RWPE2 (cell line): ENCODE measurements around the gene ELF1.
A peak's percentile ranks its signal among the peaks of the same experiment; 100 is the strongest.

Experiments
- ATAC-seq: fragments of 200-7000 bp; cut with Tn5 transposase; 3 replicates; pipeline ENCODE4 v1.9.1; 2021; ENCODE audit warnings: low read depth
- DNase-seq: peaks from one replicate; pipeline ENCODE4 v3.0.0-alpha.2; 2020; ENCODE audit warnings: low spot score
- H3K27ac ChIP-seq: fragments of 450-650 bp; 2 replicates; pipeline ENCODE4 v1.5.1; 2017; ENCODE audit warnings: mild to moderate bottlenecking; ENCODE audit not compliant: poor library complexity, severe bottlenecking
- H3K27me3 ChIP-seq: fragments of 250-450 bp; sonication (Bioruptor Pico); 2 replicates; pipeline ENCODE4 v1.5.1; 2021; ENCODE audit warnings: mild to moderate bottlenecking, moderate library complexity; ENCODE audit not compliant: insufficient read depth, poor library complexity, severe bottlenecking
- H3K36me3 ChIP-seq: fragments of 250-450 bp; sonication (Bioruptor Pico); 2 replicates; pipeline ENCODE4 v1.5.1; 2020; ENCODE audit warnings: low read depth, mild to moderate bottlenecking, moderate library complexity
- H3K4me1 ChIP-seq: fragments of 250-450 bp; sonication (Bioruptor Pico); 2 replicates; pipeline ENCODE4 v1.5.1; 2021; ENCODE audit warnings: mild to moderate bottlenecking, moderate library complexity; ENCODE audit not compliant: insufficient read depth, poor library complexity, severe bottlenecking
- H3K4me3 ChIP-seq: fragments of 250-450 bp; sonication (Bioruptor Pico); 2 replicates; pipeline ENCODE4 v1.5.1; 2021; ENCODE audit warnings: mild to moderate bottlenecking, moderate library complexity; ENCODE audit not compliant: severe bottlenecking
- H3K9me3 ChIP-seq: fragments of 250-450 bp; sonication (Bioruptor Pico); 2 replicates; pipeline ENCODE4 v1.5.1; 2021; ENCODE audit warnings: mild to moderate bottlenecking, moderate library complexity; ENCODE audit not compliant: severe bottlenecking
- TF ChIP-seq, protein P1 (sequence below): fragments of 450-650 bp; IDR thresholded peaks from one replicate; pipeline ENCODE4 v1.5.1; 2017; ENCODE audit warnings: mild to moderate bottlenecking, moderate library complexity; ENCODE audit not compliant: poor library complexity, severe bottlenecking

ELF1 gene

GRCh38 chr13:41008349-41008980 lies 10.7 kb downstream of the ELF1 start:
- Histone ChIP-seq H3K36me3 (peaks cover 41% of the 10 kb centered on the region), H3K27ac (peak overlapping the region; percentile 51), H3K4me3 (no peak overlapping the region), H3K4me1 (peaks cover 48% of the 10 kb centered on the region), H3K27me3 (no peaks in the 10 kb centered on the region), H3K9me3 (no peaks in the 10 kb centered on the region)
- peak; percentile 86 for ATAC-seq
- TF ChIP-seq, protein P1, sequence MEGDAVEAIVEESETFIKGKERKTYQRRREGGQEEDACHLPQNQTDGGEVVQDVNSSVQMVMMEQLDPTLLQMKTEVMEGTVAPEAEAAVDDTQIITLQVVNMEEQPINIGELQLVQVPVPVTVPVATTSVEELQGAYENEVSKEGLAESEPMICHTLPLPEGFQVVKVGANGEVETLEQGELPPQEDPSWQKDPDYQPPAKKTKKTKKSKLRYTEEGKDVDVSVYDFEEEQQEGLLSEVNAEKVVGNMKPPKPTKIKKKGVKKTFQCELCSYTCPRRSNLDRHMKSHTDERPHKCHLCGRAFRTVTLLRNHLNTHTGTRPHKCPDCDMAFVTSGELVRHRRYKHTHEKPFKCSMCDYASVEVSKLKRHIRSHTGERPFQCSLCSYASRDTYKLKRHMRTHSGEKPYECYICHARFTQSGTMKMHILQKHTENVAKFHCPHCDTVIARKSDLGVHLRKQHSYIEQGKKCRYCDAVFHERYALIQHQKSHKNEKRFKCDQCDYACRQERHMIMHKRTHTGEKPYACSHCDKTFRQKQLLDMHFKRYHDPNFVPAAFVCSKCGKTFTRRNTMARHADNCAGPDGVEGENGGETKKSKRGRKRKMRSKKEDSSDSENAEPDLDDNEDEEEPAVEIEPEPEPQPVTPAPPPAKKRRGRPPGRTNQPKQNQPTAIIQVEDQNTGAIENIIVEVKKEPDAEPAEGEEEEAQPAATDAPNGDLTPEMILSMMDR = no peak
- no peak for DNase-seq

DNA sequence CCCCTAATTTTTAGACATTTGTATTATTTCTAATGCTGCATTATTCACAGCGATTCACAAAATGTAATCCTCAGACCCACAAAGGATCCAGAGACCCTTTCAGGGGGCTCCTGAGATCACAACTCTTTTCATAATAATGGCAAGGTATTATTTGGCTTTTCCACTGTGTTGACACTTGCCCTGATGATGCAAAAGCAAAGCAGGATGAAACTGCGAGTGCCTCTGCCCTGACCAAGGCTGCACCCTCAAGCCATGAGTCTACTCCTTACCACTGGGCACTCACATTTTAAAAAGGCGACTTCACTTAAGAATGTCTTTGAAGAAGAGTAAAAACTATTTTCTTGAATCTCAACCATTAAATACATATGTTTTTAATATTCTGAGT lies 11.4 kb downstream of the ELF1 start:
- no peaks in the 10 kb centered on the region for H3K9me3 ChIP-seq
- peaks cover 48% of the 10 kb centered on the region for H3K4me1 ChIP-seq
- DNase-seq (no peak), ATAC-seq (peak; percentile 78)
- H3K4me3 ChIP-seq = no peak overlapping the region
- peak overlapping the region; percentile 51 for H3K27ac ChIP-seq
- peaks cover 41% of the 10 kb centered on the region for H3K36me3 ChIP-seq
- TF ChIP-seq, protein P1 = no peak
- H3K27me3 ChIP-seq = no peaks in the 10 kb centered on the region

GRCh38 chr13:41006978-41007743 lies 12.0 kb downstream of the ELF1 start:
- Histone ChIP-seq H3K4me3 (no peak overlapping the region), H3K4me1 (peaks cover 48% of the 10 kb centered on the region), H3K36me3 (peaks cover 39% of the 10 kb centered on the region), H3K27me3 (no peaks in the 10 kb centered on the region), H3K9me3 (no peaks in the 10 kb centered on the region), H3K27ac (peak overlapping the region; percentile 51)
- TF ChIP-seq, protein P1 = no peak
- ATAC-seq (no peak), DNase-seq (no peak)

GRCh38 chr13:41006306-41006705 lies 12.8 kb downstream of the ELF1 start:
- no peak overlapping the region for H3K4me3 ChIP-seq
- ATAC-seq (no peak), DNase-seq (no peak)
- H3K4me1 ChIP-seq = peaks cover 48% of the 10 kb centered on the region
- peaks cover 39% of the 10 kb centered on the region for H3K36me3 ChIP-seq
- TF ChIP-seq, protein P1 = no peak
- no peaks in the 10 kb centered on the region for H3K9me3 ChIP-seq
- no peak overlapping the region for H3K27ac ChIP-seq
- H3K27me3 ChIP-seq = no peaks in the 10 kb centered on the region

- Histone ChIP-seq H3K9me3 (no peaks in the 10 kb centered on the region), H3K27me3 (no peaks in the 10 kb centered on the region), H3K36me3 (peaks cover 34% of the 10 kb centered on the region), H3K4me3 (no peak overlapping the region), H3K27ac (no peak overlapping the region), H3K4me1 (peaks cover 48% of the 10 kb centered on the region)
- no peak for ATAC-seq
- DNase-seq = no peak
- TF ChIP-seq, protein P1 = no peak
Observed at GRCh38 chr13:41005704-41006103, 13.4 kb downstream of the ELF1 start.
